ENCODE measurements around the gene PRKAR1B. TPM values are rescaled to one million over a fixed set of nuclear protein-coding genes. Genes with fewer than 3 reads are reported as not detected.

Gene PRKAR1B
- total RNA-seq, 1 experiment from 2014 or later: 24.8 TPM

DNA sequence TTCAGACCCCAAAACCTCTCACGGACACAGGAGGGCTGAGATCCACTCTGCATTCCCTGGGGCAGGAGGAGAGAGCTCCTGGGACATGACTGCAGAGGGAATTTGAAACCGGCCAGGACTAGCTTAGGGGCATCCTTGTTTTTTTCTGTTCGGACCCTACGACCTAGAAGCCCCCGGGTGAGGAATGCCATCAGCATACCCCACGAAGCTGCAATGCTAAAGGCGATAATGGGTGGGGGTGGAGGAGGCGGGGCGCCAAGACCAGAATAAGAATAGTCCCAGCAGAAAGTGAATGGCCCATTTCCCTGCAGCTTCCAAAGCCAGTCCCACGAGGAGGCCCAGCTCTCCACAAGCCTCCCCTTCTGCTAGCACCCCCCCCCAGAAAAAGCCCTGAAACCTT lies 211.5 kb downstream of the PRKAR1B start:
- no peak overlapping the region for H3K27ac Mint-ChIP-seq (ENCODE audit: unreplicated experiment)
- CTCF ChIA-PET: no interaction called here
- no peaks in the 10 kb centered on the region for H3K9me3 Mint-ChIP-seq (ENCODE audit: low read depth, unreplicated experiment)
- H3K4me1 Mint-ChIP-seq (ENCODE audit: low read depth, unreplicated experiment): peaks cover 19% of the 10 kb centered on the region
- peaks cover 37% of the 10 kb centered on the region for H3K36me3 Mint-ChIP-seq (ENCODE audit: insufficient read depth, unreplicated experiment)
- TF ChIP-seq, protein P1, sequence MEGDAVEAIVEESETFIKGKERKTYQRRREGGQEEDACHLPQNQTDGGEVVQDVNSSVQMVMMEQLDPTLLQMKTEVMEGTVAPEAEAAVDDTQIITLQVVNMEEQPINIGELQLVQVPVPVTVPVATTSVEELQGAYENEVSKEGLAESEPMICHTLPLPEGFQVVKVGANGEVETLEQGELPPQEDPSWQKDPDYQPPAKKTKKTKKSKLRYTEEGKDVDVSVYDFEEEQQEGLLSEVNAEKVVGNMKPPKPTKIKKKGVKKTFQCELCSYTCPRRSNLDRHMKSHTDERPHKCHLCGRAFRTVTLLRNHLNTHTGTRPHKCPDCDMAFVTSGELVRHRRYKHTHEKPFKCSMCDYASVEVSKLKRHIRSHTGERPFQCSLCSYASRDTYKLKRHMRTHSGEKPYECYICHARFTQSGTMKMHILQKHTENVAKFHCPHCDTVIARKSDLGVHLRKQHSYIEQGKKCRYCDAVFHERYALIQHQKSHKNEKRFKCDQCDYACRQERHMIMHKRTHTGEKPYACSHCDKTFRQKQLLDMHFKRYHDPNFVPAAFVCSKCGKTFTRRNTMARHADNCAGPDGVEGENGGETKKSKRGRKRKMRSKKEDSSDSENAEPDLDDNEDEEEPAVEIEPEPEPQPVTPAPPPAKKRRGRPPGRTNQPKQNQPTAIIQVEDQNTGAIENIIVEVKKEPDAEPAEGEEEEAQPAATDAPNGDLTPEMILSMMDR (IDR thresholded peaks at IDR 0.05; ENCODE audit: unreplicated experiment): no peak
- H3K27me3 Mint-ChIP-seq (ENCODE audit: unreplicated experiment): peaks cover 74% of the 10 kb centered on the region
- BruUV-seq (replicated peaks): no TSS peak
- intact Hi-C loops (cut with micrococcal nuclease; ENCODE audit: unreplicated experiment): no loop called here
- DNase-seq: no peak
- H3K4me3 Mint-ChIP-seq (ENCODE audit: low read depth, unreplicated experiment): no peak overlapping the region

DNA sequence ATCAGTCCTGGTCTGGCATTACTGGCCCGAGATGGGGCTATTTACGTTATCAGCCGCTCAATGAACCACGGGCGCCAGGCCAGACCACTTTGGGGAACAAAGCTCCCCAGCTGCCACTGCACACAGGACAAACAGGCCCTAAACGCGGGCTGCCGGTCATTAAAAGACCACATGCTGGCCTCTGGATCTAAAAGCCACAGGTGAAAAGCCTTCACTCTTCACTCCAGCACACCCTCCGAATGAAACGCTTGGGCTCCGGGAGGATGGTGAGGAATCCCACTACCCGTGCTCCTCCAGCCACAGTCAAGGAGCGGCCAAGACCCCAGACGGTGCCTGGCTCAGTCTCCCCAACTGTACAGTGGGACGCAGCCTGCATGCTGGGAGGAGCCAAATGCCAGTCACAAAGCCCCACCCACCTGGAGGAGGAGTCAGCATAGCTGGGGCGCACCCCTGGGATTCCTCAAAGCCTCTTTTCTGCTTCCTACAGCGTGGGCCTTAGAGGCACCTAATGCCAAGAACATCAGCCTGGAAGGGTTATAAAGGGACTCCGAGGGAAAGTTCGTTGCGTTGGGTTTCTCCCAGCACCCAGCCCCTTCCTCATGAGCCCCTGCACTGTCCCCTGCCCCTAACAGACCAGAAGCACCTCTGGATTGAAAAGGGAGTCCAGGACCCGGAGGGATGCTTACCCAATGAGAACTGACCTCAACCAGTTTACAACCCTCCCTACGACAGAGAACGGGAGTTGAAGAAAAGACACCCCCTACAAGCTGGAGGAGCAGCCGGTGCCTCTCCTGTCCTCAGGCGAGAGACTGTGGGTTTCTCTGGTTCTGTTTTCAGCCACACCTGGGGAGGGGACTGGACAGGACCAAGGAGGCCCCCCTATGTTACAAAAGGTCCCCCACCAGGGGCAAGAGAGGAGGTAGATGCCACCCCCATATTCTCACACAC lies 212.2 kb downstream of the PRKAR1B start:
- H3K27ac Mint-ChIP-seq (ENCODE audit: unreplicated experiment): no peak overlapping the region
- CTCF ChIA-PET: interaction anchor here (1.2 kb wide), 1 partner anchor 12 kb away, joined by 3 read pairs; no protein-coding TSS in a partner anchor
- H3K27me3 Mint-ChIP-seq (ENCODE audit: unreplicated experiment): peaks cover 72% of the 10 kb centered on the region
- BruUV-seq (replicated peaks): no TSS peak
- H3K4me1 Mint-ChIP-seq (ENCODE audit: low read depth, unreplicated experiment): peaks cover 19% of the 10 kb centered on the region
- no peak overlapping the region for H3K4me3 Mint-ChIP-seq (ENCODE audit: low read depth, unreplicated experiment)
- H3K36me3 Mint-ChIP-seq (ENCODE audit: insufficient read depth, unreplicated experiment): peaks cover 30% of the 10 kb centered on the region
- intact Hi-C loops (cut with micrococcal nuclease; ENCODE audit: unreplicated experiment): no loop called here
- DNase-seq: no peak
- TF ChIP-seq, protein P1 (IDR thresholded peaks at IDR 0.05; ENCODE audit: unreplicated experiment): no peak
- H3K9me3 Mint-ChIP-seq (ENCODE audit: low read depth, unreplicated experiment): no peaks in the 10 kb centered on the region

DNA sequence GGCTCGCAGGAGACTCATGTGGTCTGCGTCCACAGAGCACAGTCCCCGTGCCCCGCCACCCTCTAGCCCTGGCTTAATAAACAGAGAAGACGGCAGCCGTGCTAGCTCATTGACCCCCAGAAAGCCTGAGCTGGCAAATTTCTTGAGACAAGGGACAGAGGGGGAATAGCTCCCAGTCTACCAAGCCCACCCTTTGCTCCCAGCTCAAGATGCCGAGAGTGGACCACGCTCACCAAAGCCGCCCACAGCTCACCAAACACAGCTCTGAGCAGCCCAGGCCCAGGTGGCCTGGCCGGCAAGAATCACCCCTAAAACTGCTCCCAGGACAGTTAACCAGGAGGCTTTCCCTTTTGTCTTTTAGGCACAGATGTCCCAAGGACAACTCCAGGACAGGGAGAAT lies 212.8 kb downstream of the PRKAR1B start:
- peaks cover 29% of the 10 kb centered on the region for H3K36me3 Mint-ChIP-seq (ENCODE audit: insufficient read depth, unreplicated experiment)
- TF ChIP-seq, protein P1 (IDR thresholded peaks at IDR 0.05; ENCODE audit: unreplicated experiment): no peak
- no peaks in the 10 kb centered on the region for H3K9me3 Mint-ChIP-seq (ENCODE audit: low read depth, unreplicated experiment)
- H3K4me3 Mint-ChIP-seq (ENCODE audit: low read depth, unreplicated experiment): no peak overlapping the region
- CTCF ChIA-PET: interaction anchor here (1.2 kb wide), 1 partner anchor 11 kb away, joined by 3 read pairs; no protein-coding TSS in a partner anchor
- intact Hi-C loops (cut with micrococcal nuclease; ENCODE audit: unreplicated experiment): no loop called here
- peaks cover 72% of the 10 kb centered on the region for H3K27me3 Mint-ChIP-seq (ENCODE audit: unreplicated experiment)
- no peak overlapping the region for H3K27ac Mint-ChIP-seq (ENCODE audit: unreplicated experiment)
- BruUV-seq (replicated peaks): no TSS peak
- no peak for DNase-seq
- H3K4me1 Mint-ChIP-seq (ENCODE audit: low read depth, unreplicated experiment): peaks cover 19% of the 10 kb centered on the region

DNA sequence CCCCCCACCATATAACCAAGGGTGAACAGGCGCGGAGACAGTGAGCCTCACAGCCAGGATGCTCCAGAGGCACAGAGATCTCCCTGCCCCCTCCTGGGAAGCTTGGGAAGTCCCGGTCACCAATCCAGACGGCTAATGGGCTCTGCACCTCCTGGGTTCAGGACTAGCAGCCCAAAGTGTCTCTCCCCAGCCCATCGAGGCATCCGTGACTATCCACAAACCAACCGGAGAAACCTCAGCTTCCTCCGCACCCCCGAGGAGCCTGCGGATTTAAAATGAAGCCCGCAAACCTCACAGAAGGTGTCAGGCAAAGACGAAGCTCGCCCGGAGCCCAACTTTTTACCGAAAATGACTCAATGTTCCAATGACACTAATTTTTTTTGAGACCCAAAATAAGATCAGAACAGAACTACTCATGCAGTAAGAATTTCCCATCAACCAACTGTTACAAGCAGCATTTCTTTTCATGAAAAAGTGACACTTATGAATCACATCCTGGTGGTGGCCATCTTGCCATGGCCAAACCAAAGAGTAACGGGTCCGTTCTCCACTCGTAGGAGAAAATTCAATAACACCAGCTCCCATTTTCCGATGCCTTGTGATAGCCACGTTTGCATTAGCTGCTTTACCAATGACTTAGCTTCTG lies 213.4 kb downstream of the PRKAR1B start:
- no peak for DNase-seq
- H3K27ac Mint-ChIP-seq (ENCODE audit: unreplicated experiment): no peak overlapping the region
- intact Hi-C loops (cut with micrococcal nuclease; ENCODE audit: unreplicated experiment): no loop called here
- peaks cover 72% of the 10 kb centered on the region for H3K27me3 Mint-ChIP-seq (ENCODE audit: unreplicated experiment)
- TF ChIP-seq, protein P1 (IDR thresholded peaks at IDR 0.05; ENCODE audit: unreplicated experiment): no peak
- peaks cover 28% of the 10 kb centered on the region for H3K36me3 Mint-ChIP-seq (ENCODE audit: insufficient read depth, unreplicated experiment)
- CTCF ChIA-PET: interaction anchor here (0.6 to 1.2 kb wide), 2 partner anchors 10 to 100 kb away, joined by 3 to 5 read pairs; no protein-coding TSS in a partner anchor
- no peaks in the 10 kb centered on the region for H3K9me3 Mint-ChIP-seq (ENCODE audit: low read depth, unreplicated experiment)
- H3K4me3 Mint-ChIP-seq (ENCODE audit: low read depth, unreplicated experiment): no peak overlapping the region
- BruUV-seq (replicated peaks): no TSS peak
- H3K4me1 Mint-ChIP-seq (ENCODE audit: low read depth, unreplicated experiment): peaks cover 19% of the 10 kb centered on the region
